GM18517 (cell line): ENCODE results near the gene TMEM151B.
"Not testable (repeated sequence)": the region's sequence is repeated elsewhere in the genome, so short reads cannot be mapped to it uniquely, and the experiment has no call there.

Source experiments
- ATAC-seq: cut with Tn5 transposase; IDR thresholded peaks from one replicate; pipeline ENCODE4 v1.9.1; 2021; ENCODE audit warnings: mild to moderate bottlenecking, moderate library complexity; ENCODE audit not compliant: unreplicated experiment

Gene TMEM151B

DNA sequence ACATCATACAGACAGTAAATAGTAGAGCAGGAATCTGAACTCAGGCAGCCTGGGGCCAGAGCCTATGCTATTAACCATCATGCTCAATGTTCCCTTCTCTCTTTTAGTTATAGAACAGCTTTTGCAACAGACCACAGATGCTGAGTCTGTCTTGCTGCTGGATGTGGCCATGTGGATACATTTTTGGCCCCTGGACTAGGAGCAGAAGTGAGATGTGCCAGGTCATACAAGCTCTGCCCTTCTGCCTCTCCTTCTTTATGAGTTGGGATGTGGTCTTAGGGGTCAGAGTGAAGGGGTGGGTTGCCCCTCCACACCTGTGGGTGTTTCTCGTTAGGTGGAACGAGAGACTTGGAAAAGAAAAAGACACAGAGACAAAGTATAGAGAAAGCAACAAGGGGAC, 57.5 kb downstream of the TMEM151B start:
- no peak for ATAC-seq

DNA sequence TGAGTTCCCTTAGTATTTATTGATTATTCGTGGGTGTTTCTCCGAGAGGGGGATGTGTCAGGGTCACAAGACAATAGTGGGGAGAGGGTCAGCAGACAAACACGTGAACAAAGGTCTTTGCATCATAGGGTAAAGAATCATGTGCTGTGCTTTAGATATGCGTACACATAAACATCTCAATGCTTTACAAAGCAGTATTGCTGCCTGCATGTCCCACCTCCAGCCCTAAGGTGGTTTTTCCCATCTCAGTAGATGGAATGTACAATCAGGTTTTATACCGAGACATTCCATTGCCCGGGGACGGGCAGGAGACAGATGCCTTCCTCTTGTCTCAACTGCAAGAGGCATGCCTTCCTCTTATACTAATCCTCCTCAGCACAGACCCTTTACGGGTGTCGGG, 58.0 kb downstream of the TMEM151B start:
- ATAC-seq = not testable (repeated sequence)

DNA sequence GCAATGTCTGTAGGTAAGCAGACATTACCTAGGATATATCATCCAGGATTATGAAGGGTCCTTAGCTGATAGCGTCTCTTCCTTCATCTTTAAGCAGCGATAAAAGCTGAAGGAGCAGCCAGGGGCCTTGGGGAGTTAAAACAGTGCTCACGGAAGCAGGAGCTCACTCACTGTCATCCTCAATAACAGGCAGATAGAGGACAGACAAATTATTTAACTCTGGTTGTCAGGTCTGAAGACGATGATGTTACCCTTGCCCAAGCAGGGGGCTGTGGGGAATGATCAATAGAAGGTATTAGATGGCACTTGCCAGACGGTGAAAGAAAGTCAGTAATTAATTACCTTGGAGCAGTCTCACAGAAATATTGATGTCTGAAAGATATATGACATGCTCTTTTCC, 59.6 kb downstream of the TMEM151B start:
- ATAC-seq = no peak

DNA sequence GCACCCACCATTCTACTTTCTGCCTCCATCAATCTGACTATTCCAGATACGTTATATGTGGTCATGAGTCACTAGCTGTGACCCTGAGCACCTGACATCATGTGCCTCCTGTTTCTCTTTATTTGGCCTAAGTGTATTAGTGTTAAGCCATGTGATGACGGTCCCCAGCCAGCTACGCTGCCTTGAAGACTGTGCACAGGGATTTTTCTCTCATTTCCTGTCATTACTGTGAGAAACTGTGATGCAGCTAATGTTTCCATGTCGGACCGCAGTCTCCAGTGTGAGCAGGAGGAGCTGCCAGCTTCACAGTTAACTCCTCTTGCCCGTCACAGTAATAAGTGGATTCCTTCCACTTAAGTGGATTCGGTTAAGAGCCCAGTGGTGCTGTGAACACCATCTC, 62.3 kb downstream of the TMEM151B start:
- ATAC-seq = no peak

- no peak for ATAC-seq
Measured at GRCh38 chr6:44333273-44333919, 63.1 kb downstream of the TMEM151B start.

DNA sequence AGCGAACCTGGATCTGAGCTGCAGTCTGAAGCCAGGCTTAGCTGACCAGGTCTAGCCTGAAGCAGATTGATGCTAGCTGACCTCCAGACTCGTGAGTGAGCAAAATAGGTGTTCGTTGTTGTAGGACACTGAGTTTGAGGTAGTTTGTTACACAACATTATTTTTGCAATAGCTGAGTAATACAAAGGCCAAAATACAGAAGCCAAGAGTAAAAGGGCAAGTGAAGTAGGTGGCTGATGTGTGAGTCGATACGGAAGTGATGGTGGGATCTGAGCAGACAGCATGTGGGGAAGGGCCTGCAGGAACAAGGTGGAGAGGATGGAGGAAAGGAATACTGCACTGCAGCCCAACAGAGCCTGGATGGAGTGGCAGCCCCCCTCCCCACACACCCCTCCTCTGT, 63.7 kb downstream of the TMEM151B start:
- no peak for ATAC-seq

- ATAC-seq = no peak
Measured at GRCh38 chr6:44335631-44336030, 65.4 kb downstream of the TMEM151B start.

- no peak for ATAC-seq
Measured at GRCh38 chr6:44338228-44339122, 68.2 kb downstream of the TMEM151B start.

DNA sequence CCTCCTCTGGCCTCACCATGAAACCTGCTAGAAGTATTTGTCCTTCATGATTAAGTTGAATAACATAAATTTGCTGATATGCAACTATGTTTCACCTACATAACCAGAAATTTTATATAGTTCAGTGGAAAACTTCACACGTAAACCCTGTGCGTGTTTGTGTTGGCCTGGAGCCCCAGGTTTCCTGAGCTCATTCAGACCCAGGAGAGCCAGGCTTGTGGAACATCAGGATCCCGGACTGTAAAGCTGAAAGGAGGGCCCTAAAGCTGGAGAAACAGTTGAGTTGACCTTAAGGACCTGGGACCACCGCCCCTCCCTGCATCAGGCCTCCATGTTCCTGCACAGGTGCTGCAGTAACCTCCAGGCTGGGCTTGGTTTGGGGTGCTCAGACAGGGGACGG, 69.1 kb downstream of the TMEM151B start:
- ATAC-seq = no peak

DNA sequence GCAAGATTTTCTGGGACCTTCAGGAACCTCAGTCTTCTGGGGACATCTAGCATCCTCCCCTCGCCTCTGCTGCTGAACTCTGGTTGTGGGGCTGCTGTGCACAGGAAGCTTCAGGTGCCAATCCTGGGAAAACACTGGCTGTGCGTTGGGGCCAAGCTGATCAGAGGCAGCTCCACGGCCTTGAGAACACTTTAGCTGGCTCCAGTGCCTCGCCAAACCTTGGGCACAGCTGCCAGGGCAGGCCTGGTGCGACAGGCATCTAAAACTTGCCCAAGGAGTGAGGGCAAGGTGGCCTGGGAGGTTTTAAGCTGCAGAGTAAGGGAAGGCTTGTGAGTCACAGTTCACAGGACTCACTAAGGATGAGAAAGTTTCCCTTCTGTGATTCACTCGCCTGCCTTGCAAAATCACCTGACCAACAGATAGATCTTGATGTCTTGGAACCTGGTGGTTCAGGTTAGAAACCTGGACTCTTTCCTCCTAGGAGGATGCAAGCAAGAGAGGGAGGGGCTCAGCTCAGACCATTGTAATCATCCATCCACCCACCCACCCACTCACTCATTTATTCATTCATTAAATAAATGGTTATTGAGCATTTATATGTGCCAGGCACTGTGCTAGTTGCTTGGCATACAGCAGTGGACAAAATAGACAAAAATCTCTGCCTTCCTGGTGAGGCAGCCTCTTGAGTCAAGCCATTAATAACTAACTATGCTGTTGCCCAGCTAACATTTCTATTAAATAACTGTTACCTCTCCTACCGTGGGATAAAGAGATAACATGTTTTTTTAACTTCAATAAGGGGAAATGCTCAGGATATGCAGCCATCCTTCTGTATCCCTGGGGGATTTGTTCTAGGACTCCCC, 69.7 kb downstream of the TMEM151B start:
- ATAC-seq = no peak

DNA sequence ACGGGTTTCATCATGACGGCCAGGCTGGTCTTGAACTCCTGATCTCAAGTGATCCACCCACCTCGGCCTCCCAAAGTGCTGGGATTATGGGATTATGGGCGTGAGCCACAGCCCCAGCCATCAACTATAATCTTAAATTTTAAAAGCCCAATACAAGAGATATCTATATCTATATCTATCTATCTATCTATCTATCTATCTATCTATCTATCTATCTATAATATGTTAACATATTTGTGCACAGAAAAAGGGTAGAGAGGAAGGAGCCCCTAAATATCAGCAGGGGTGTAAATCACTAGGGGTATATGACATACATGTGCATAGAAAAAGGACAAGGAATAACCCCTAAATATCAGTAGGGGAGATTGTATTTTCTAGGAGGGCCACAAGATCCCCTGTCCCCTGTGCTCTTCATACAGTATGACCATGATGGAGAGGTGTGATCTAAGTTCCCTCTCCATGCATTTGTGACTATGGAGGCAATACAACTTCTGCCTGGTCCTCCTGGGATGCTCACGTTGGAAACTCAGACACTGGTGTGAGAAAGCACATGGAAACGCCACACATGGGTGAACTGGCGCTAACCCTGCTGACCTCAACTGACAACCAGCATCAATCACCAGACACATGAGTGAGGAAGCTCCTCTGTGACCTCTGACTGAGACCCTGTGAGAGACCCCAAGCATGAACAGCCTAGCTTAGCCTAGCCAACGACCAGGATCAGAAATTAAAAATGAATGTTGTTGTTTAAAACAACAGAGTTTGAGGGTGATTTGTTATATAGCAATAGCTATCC, 71.0 kb downstream of the TMEM151B start:
- ATAC-seq = no peak

GRCh38 chr6:44342052-44342451, 71.8 kb downstream of the TMEM151B start:
- no peak for ATAC-seq

GRCh38 chr6:44342489-44342888, 72.2 kb downstream of the TMEM151B start, which contains the start of gene SPATS1:
TSS of gene SPATS1 (plus strand) at chr6:44342650. CDS start at chr6:44343096, 446 bp downstream.
- no peak for ATAC-seq

- ATAC-seq = not testable (repeated sequence)
Measured at GRCh38 chr6:44346818-44347217, 76.6 kb downstream of the TMEM151B start.

DNA sequence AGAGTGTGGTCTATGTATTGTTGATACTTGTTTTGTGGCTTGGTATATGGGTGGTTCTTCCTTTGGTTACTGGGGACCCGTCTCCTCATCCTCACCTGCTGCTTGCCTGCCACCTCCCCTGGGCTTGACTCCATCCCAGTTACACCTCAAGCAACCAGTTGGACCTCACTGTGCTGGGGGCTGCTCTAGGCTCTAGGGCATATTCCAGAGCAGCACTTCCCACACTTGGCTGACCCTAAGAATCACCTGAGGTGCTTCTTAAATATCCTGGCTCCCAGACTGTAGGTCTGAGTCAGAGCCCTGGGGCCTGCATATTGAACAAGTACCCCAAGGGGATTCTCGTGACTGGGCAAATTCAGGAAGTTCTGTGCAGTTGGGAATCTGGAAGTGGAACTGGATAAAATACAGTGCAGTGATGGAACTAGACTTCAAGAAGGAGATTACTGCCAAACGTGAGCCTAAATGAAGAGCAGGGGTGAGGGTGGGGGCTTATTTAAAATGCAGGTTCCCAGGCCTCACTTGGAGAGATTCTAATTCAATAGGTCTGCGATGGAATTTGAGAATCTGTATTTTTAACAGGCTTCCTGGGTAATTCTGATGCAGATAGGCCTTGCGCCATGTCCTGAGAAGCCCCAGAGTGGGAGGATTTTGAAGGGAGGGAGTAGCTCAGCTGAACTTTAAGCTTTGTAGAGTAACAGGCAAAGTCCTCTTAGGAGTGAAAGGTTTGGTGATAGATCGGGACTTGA, 79.8 kb downstream of the TMEM151B start:
- no peak for ATAC-seq

GRCh38 chr6:44350650-44350994, 80.4 kb downstream of the TMEM151B start:
- ATAC-seq = not testable (repeated sequence)

DNA sequence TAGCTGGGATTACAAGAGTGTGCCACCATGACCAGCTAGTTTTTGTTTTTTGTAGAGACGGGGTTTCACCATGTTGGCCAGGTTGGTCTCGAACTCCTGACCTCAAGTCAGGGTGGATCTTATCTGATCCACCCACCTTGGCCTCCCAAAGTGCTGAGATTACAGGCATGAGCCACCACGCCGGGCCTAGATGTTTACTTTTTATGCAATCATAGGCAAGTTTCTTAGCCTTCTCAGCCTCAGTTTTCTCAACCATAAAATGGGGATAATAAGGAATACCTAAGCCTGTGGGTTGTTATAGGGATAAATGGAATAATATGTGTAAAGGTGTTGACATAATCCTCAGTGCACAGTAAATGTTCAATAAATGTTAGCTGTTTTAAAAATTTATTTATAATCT, 82.0 kb downstream of the TMEM151B start:
- ATAC-seq = no peak

- ATAC-seq = no peak
Measured at GRCh38 chr6:44353336-44353735, 83.1 kb downstream of the TMEM151B start.

DNA sequence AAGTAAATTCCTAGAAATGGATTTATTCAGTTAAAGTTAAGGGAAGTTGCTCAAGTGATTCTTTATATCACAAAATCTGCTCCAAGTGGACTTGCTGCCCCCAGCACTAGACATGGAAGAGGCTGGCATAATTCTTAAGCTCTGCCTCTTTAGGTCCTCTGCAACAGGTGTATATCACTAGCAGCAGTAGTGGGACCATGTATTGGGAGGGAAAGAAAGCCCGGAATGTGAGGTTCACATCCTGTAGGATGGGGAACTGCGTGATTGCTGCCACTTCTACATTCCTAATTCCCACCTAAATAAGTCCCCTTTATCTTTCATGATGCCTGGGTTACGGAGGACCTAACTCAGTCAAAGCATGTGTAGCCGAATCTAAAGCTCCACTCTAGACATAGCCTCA, 85.4 kb downstream of the TMEM151B start:
- ATAC-seq = no peak

- ATAC-seq = no peak
Measured at GRCh38 chr6:44356487-44356886, 86.2 kb downstream of the TMEM151B start.
